Prostate gland (tissue), 2 donors: ENCODE results near the gene RNF213. TPM values are rescaled to one million over a fixed set of nuclear protein-coding genes. Genes with fewer than 3 reads are reported as not detected.

Experiments used
- DNase-seq: peaks from one replicate; pipeline ENCODE4 v3.0.0-alpha.2; 2019; ENCODE audit warnings: low spot score
- H3K27ac ChIP-seq, 2 donors: fragments of 200-600 bp; sonication (generic); 2 replicates each; pipeline ENCODE4 v1.5.1; 2017 to 2019
- H3K27me3 ChIP-seq: fragments of 200-600 bp; sonication (generic); replicated peaks from 2 replicates; pipeline ENCODE4 v1.5.1; 2019; ENCODE audit not compliant: insufficient read depth
- H3K36me3 ChIP-seq, 2 donors: fragments of 200-600 bp; sonication (generic); 1 replicate in 1 of 2; 2 replicates in 1 of 2; pipeline versions ENCODE4 v1.5.1 to v1.8.1; 2017 to 2019
- H3K4me1 ChIP-seq: fragments of 200-600 bp; sonication (generic); replicated peaks from 2 replicates; pipeline ENCODE4 v1.5.1; 2019
- H3K4me3 ChIP-seq, 2 donors: fragments of 200-600 bp; sonication (generic); 2 replicates each; pipeline ENCODE4 v1.5.1; 2017 to 2019
- H3K9me3 ChIP-seq: fragments of 200-600 bp; sonication (generic); 2 replicates; pipeline ENCODE4 v1.5.1; 2017
- CTCF ChIP-seq, 4 experiments: fragments of 200-600 bp in 2 of 4; fragments of 450-650 bp in 2 of 4; sonication (generic) in 2 of 4; IDR thresholded peaks; 1 replicate in 3 of 4; 2 replicates in 1 of 4; pipeline ENCODE4 v1.5.1; 2016 to 2019; ENCODE audit warnings: antibody characterized with exemption in 4 of 4, mild to moderate bottlenecking in 2 of 4, moderate library complexity in 2 of 4
- POLR2A ChIP-seq: fragments of 450-650 bp; IDR thresholded peaks from one replicate; pipeline ENCODE4 v1.6.1; 2016; ENCODE audit warnings: antibody characterized with exemption, mild to moderate bottlenecking
- POLR2AphosphoS5 ChIP-seq: sonication (generic); formaldehyde crosslinking; IDR thresholded peaks from one replicate; pipeline ENCODE4 v1.6.1; 2017; ENCODE audit warnings: antibody characterized with exemption
- WGBS: methylation state at CpG from one replicate; pipeline ENCODE4 v1.1.5; 2018; 5-methylcytosine and 5-hydroxymethylcytosine counted together
- intact Hi-C: fragments of 100-400 bp; cut with DNase I; formaldehyde crosslinking; loops from one replicate; pipeline ENCODE4 v1.14.2; 2022
- total RNA-seq, 2 donors: library from RNA; depleted of rRNA; stranded (reverse); fragments of >200 nt; gene quantifications; one replicate each; pipeline ENCODE4 v1.1.0, GENCODE V29; 2016

RNF213 gene
- total RNA-seq, 2 donors from 2014 or later: 57.7 to 112 TPM

- Histone ChIP-seq H3K9me3 (no peaks in the 10 kb centered on the region), H3K27ac (no peak overlapping the region), H3K4me3 (no peak overlapping the region), H3K27me3 (no peaks in the 10 kb centered on the region), H3K36me3 (peaks cover 9 to 17% of the 10 kb centered on the region in 2 donors), H3K4me1 (no peaks in the 10 kb centered on the region)
- intact Hi-C loops: no loop called here
- WGBS: 89% methylated on average over 5 of the region's 5 CpGs
- no peak for TF ChIP-seq POLR2AphosphoS5
- no peak for DNase-seq
Measured at GRCh38 chr17:80371196-80371595, 110.5 kb downstream of the RNF213 start.

DNA sequence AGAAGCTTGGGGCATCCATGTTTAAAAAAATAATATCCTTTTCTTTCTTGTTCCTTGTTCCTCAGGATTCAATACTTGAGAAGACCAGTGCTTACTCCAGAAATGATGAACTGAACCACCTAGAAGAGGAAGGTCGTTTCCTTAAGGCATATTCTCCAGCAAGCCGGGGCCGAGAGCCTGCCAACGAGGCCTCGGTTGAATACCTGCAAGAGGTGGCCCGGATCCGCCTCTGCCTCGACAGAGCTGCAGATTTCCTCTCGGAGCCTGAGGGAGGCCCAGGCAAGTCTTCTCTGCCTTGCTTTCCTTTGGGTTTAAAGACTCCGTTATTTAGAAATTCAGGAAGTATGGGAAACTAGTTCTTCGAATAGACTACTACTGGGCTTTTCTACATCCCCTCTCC is 111.8 kb downstream of the RNF213 start:
- Histone ChIP-seq H3K36me3 (peaks cover 16 to 26% of the 10 kb centered on the region in 2 donors), H3K27ac (no peak overlapping the region), H3K9me3 (no peaks in the 10 kb centered on the region), H3K4me3 (no peak overlapping the region), H3K4me1 (no peaks in the 10 kb centered on the region), H3K27me3 (no peaks in the 10 kb centered on the region)
- no peak for DNase-seq
- WGBS: 85% methylated on average over 11 of the region's 11 CpGs
- TF ChIP-seq POLR2A (no peak), POLR2AphosphoS5 (no peak), CTCF (IDR thresholded peaks at IDR 0.05) (no peak)
- intact Hi-C loops: no loop called here

GRCh38 chr17:80372922-80373570 is 112.4 kb downstream of the RNF213 start:
- 78% methylated on average over 17 of the region's 18 CpGs for WGBS

DNA sequence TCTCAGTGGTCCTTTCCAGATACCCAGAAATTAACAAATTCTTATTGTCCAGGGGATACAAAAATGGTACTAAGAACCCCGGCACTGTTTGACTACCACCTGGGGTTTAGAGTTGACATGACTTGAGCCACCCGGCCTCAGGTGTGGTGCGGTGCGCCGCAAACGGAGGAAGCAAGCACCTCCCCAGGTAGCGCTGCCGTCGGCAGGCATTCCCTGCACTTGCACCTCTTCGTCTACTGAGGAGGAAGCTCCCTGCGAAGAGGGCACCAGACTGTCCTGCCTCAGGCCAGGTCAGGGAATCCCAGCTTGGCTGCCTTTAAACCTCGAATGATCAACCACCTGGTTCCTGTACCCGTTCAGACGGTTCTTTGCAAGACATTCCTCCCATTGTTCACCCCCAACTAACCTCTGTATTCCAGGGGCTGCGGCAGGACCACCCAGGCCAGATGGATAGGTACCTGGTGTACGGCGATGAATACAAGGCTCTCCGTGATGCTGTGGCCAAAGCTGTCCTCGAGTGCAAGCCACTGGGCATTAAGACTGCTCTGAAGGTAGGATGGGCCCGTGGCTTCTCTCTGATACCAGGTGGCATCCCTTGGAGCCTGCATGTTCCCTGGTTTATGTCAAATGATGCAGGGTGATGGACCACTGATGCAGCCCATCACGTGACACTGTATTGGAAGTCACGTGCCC is 113.5 kb downstream of the RNF213 start:
- Histone ChIP-seq H3K4me3 (no peak overlapping the region), H3K4me1 (no peaks in the 10 kb centered on the region), H3K27me3 (no peaks in the 10 kb centered on the region), H3K27ac (no peak overlapping the region), H3K36me3 (peaks cover 10 to 26% of the 10 kb centered on the region in 2 donors), H3K9me3 (no peaks in the 10 kb centered on the region)
- no peak for DNase-seq
- intact Hi-C loops: no loop called here
- no peak for TF ChIP-seq POLR2AphosphoS5
- 92% methylated on average over 22 of the region's 22 CpGs for WGBS

More at GRCh38 chr17:80372922-80373570, 112.4 kb downstream of the RNF213 start:
- H3K9me3 ChIP-seq: no peaks in the 10 kb centered on the region
- no peaks in the 10 kb centered on the region for H3K27me3 ChIP-seq
- H3K4me1 ChIP-seq: no peaks in the 10 kb centered on the region
- intact Hi-C loops: no loop called here
- H3K4me3 ChIP-seq: no peak overlapping the region
- peaks cover 16 to 26% of the 10 kb centered on the region in 2 donors for H3K36me3 ChIP-seq
- no peak overlapping the region for H3K27ac ChIP-seq
- TF ChIP-seq CTCF (IDR thresholded peaks at IDR 0.05): no peak
- TF ChIP-seq POLR2A: no peak
- TF ChIP-seq POLR2AphosphoS5: no peak
- no peak for DNase-seq

- Histone ChIP-seq H3K4me1 (no peaks in the 10 kb centered on the region), H3K36me3 (peaks cover 12 to 24% of the 10 kb centered on the region in 2 donors), H3K27me3 (no peaks in the 10 kb centered on the region), H3K9me3 (no peaks in the 10 kb centered on the region), H3K4me3 (no peak overlapping the region), H3K27ac (no peak overlapping the region)
- TF ChIP-seq CTCF (IDR thresholded peaks at IDR 0.05): no peak
- TF ChIP-seq POLR2AphosphoS5: no peak
- TF ChIP-seq POLR2A: no peak
- WGBS: 81% methylated on average over 14 of the region's 14 CpGs
- intact Hi-C loops: no loop called here
- DNase-seq: no peak
Measured at GRCh38 chr17:80374732-80375585, 114.3 kb downstream of the RNF213 start.
